Endodermal cell (in vitro differentiated cells): ENCODE measurements around the gene DCP1A. TPM values are rescaled to one million over a fixed set of nuclear protein-coding genes. Genes with fewer than 3 reads are reported as not detected.

ENCODE experiments used
- DNase-seq: peaks from one replicate; pipeline ENCODE4 v3.0.0-alpha.2; 2017
- H3K27ac ChIP-seq: 2 replicates; pipeline ENCODE4 v1.5.1; 2013; ENCODE audit warnings: mild to moderate bottlenecking, low read depth, low read length, moderate library complexity
- H3K27me3 ChIP-seq: 2 replicates; pipeline ENCODE4 v1.6.1; 2013; ENCODE audit warnings: mild to moderate bottlenecking, low read length, moderate library complexity; ENCODE audit not compliant: insufficient read depth, control insufficient read depth, poor library complexity, severe bottlenecking
- H3K36me3 ChIP-seq: 2 replicates; pipeline ENCODE4 v1.7.0; 2013; ENCODE audit warnings: mild to moderate bottlenecking, low read length, moderate library complexity; ENCODE audit not compliant: control insufficient read depth, insufficient read depth
- H3K4me1 ChIP-seq: one replicate; pipeline ENCODE4 v1.7.0; 2013; ENCODE audit warnings: low read length; ENCODE audit not compliant: control insufficient read depth, insufficient read depth
- H3K4me3 ChIP-seq: 2 replicates; pipeline ENCODE4 v1.5.1; 2013; ENCODE audit warnings: mild to moderate bottlenecking, low read length, moderate library complexity
- H3K9ac ChIP-seq: 2 replicates; pipeline ENCODE4 v1.6.1; 2013; ENCODE audit warnings: mild to moderate bottlenecking, low read length, moderate library complexity; ENCODE audit not compliant: poor library complexity, severe bottlenecking; ENCODE audit errors: extremely low read depth
- H3K9me3 ChIP-seq: 2 replicates; pipeline ENCODE4 v1.6.1; 2013; ENCODE audit warnings: mild to moderate bottlenecking, low read length, moderate library complexity; ENCODE audit not compliant: control insufficient read depth
- H3K27ac Mint-ChIP-seq: 2 replicates; pipeline ENCODE4 v1.8.0; 2020; ENCODE audit warnings: mixed read lengths
- H3K27me3 Mint-ChIP-seq: 2 replicates; pipeline ENCODE4 v1.8.0; 2021; ENCODE audit warnings: mild to moderate bottlenecking, mixed read lengths; ENCODE audit not compliant: insufficient read depth
- H3K36me3 Mint-ChIP-seq: 2 replicates; pipeline ENCODE4 v1.8.0; 2020; ENCODE audit warnings: low read depth, mixed read lengths
- H3K4me1 Mint-ChIP-seq: 2 replicates; pipeline ENCODE4 v1.8.0; 2020; ENCODE audit warnings: mixed read lengths
- H3K4me3 Mint-ChIP-seq: 2 replicates; pipeline ENCODE4 v1.8.0; 2020; ENCODE audit warnings: mild to moderate bottlenecking, moderate library complexity, mixed read lengths
- H3K9me3 Mint-ChIP-seq: 2 replicates; pipeline ENCODE4 v1.8.0; 2020; ENCODE audit warnings: mild to moderate bottlenecking, mixed read lengths
- WGBS, 2 experiments: methylation state at CpG; one replicate each; pipeline versions ENCODE4 v1.1.5 to v1.1.7; 2013; ENCODE audit warnings: missing lambda C conversion rate in 2 of 2, mixed read lengths in 1 of 2; ENCODE audit not compliant: insufficient coverage in 1 of 2, insufficient read length in 1 of 2; 5-methylcytosine and 5-hydroxymethylcytosine counted together
- total RNA-seq, 2 donors: library from RNA; stranded (reverse); fragmentation: NEBNext Ultra II Directional in 1 of 2; extraction: Animal tissue kit (Norgen Biotek cat#: 25700) in 1 of 2; gene quantifications; 2 replicates in 1 of 2; 3 replicates in 1 of 2; pipeline ENCODE4 v1.2.1, GENCODE V29; 2021
- TF ChIP-seq, protein P1 (sequence below): fragments of 200-600 bp; sonication (generic); conservative IDR thresholded peaks from 2 replicates; pipeline ENCODE4 v1.5.0; 2021; ENCODE audit warnings: antibody characterized with exemption, mild to moderate bottlenecking

The DCP1A gene
- total RNA-seq, 2 donors from 2014 or later = 26.8 to 36.3 TPM

DNA sequence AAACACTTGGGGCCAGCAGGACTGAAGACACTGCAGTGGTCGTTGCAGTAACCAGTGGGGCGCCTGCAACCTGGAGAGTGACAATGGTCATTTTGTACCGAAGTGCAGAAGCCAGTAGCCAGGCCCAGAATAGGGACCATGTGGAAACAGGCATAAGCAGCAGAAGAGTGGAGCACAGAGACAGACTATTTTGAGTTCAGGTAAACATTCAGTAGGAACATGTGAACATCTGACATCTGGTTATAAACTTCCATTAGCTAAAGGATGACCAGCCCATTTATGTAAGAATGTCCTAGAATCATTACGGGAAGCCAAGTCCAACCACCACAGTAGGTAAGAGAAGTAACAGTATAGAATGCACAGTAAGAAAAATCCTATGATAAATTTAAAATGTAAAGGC, 59.1 kb downstream of the DCP1A start:
- Mint-ChIP-seq H3K9me3 (no peaks in the 10 kb centered on the region), H3K4me3 (no peak overlapping the region), H3K4me1 (peaks cover 34% of the 10 kb centered on the region), H3K27me3 (no peaks in the 10 kb centered on the region), H3K36me3 (peaks cover 33% of the 10 kb centered on the region), H3K27ac (peak overlapping the region; percentile 48)
- H3K9ac ChIP-seq = no peak overlapping the region
- 70 to 71% methylated on average over 4 of the region's 4 CpGs for WGBS, 2 experiments
- no peaks in the 10 kb centered on the region for H3K4me1 ChIP-seq
- H3K4me3 ChIP-seq = no peak overlapping the region
- peaks cover 75% of the 10 kb centered on the region for H3K36me3 ChIP-seq
- no peaks in the 10 kb centered on the region for H3K9me3 ChIP-seq
- DNase-seq = no peak
- TF ChIP-seq, protein P1, sequence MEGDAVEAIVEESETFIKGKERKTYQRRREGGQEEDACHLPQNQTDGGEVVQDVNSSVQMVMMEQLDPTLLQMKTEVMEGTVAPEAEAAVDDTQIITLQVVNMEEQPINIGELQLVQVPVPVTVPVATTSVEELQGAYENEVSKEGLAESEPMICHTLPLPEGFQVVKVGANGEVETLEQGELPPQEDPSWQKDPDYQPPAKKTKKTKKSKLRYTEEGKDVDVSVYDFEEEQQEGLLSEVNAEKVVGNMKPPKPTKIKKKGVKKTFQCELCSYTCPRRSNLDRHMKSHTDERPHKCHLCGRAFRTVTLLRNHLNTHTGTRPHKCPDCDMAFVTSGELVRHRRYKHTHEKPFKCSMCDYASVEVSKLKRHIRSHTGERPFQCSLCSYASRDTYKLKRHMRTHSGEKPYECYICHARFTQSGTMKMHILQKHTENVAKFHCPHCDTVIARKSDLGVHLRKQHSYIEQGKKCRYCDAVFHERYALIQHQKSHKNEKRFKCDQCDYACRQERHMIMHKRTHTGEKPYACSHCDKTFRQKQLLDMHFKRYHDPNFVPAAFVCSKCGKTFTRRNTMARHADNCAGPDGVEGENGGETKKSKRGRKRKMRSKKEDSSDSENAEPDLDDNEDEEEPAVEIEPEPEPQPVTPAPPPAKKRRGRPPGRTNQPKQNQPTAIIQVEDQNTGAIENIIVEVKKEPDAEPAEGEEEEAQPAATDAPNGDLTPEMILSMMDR = no peak
- H3K27ac ChIP-seq = peak overlapping the region; percentile 70
- H3K27me3 ChIP-seq = no peaks in the 10 kb centered on the region

DNA sequence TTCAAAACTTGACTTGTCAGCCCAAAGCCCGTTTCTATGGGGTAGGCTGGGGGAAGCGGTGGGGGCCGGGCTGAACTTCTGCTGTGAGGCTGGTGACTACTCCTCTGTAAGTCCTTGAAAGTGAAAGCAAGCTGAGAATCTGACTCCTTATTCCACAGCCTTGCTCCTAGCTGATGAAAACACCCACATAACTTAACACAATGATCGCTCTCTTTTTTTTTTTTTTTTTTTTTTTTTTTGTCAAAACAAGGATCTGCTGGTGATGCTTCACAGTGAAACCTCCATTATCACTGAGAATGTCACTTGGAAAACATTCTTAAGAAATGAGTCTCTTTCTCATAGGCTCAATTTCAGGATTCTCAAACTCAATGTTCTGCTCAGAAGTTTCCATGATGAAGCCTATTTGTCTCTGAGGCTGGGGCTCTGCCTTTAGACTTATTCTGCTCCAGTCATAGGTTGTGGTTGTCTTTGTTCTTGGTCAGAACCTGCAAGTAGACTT, 60.2 kb downstream of the DCP1A start:
- H3K27me3 ChIP-seq = no peaks in the 10 kb centered on the region
- H3K4me3 ChIP-seq = no peak overlapping the region
- H3K36me3 ChIP-seq = peaks cover 75% of the 10 kb centered on the region
- H3K9me3 ChIP-seq = no peaks in the 10 kb centered on the region
- Mint-ChIP-seq H3K4me3 (peak overlapping the region; percentile 24), H3K36me3 (peaks cover 34% of the 10 kb centered on the region), H3K27ac (peak overlapping the region; percentile 81), H3K4me1 (peaks cover 34% of the 10 kb centered on the region), H3K9me3 (no peaks in the 10 kb centered on the region), H3K27me3 (no peaks in the 10 kb centered on the region)
- no peaks in the 10 kb centered on the region for H3K4me1 ChIP-seq
- WGBS, 2 experiments = 61% methylated on average over 4 of the region's 4 CpGs; no CpG with 5 or more reads in 1 of the 2 experiments
- peak; percentile 87 for DNase-seq
- H3K9ac ChIP-seq = no peak overlapping the region
- H3K27ac ChIP-seq = peak overlapping the region; percentile 59
- TF ChIP-seq, protein P1 = no peak

DNA sequence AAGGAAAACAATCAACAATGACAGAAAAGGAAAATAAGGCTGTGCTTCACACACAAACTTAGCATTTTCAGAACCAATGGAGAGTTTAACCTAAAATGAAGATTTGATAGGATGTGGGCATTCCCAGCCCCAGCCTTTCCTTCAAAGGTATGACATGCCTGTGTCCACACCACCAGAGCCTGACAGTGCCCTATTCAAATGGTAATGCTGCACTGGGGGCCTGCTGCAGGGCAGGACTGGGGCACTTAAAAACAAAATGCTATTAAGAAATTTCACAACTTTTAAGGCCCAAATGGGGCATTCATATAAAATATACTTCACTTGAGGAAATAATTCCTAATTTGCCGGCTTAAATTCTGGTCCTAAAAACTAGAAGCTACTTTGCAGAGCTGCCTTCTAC, 60.6 kb downstream of the DCP1A start:
- Histone ChIP-seq H3K27me3 (no peaks in the 10 kb centered on the region), H3K9me3 (no peaks in the 10 kb centered on the region), H3K36me3 (peaks cover 71% of the 10 kb centered on the region), H3K9ac (no peak overlapping the region), H3K4me1 (no peaks in the 10 kb centered on the region), H3K27ac (peak overlapping the region; percentile 59), H3K4me3 (no peak overlapping the region)
- Mint-ChIP-seq H3K4me3 (peak overlapping the region; percentile 24), H3K4me1 (peaks cover 34% of the 10 kb centered on the region), H3K27ac (peak overlapping the region; percentile 81), H3K36me3 (peaks cover 29% of the 10 kb centered on the region), H3K9me3 (no peaks in the 10 kb centered on the region), H3K27me3 (no peaks in the 10 kb centered on the region)
- TF ChIP-seq, protein P1 = no peak
- 24% methylated on average over 1 of the region's 1 CpG; no CpG with 5 or more reads in 1 of the 2 experiments for WGBS, 2 experiments
- peak; percentile 82 for DNase-seq
